Lower leg skin (tissue), 3 donors: ENCODE measurements around the gene ROPN1B.
"Not testable (repeated sequence)": the region's sequence is repeated elsewhere in the genome, so short reads cannot be mapped to it uniquely, and the experiment has no call there.

ENCODE experiments used
- CTCF ChIP-seq, 3 donors: fragments of 450-650 bp; IDR thresholded peaks; one replicate each; pipeline ENCODE4 v1.5.1; 2016; ENCODE audit warnings: antibody characterized with exemption in 3 of 3, mild to moderate bottlenecking in 3 of 3, moderate library complexity in 2 of 3
- POLR2A ChIP-seq, 2 donors: fragments of 450-650 bp; IDR thresholded peaks; one replicate each; pipeline ENCODE4 v1.6.1; 2016 to 2017; ENCODE audit warnings: antibody characterized with exemption in 2 of 2, mild to moderate bottlenecking in 1 of 2, moderate library complexity in 1 of 2

- TF ChIP-seq CTCF, POLR2A (IDR thresholded peaks at IDR 0.05): not testable (repeated sequence)
Measured at GRCh38 chr3:125975245-125976002, 6.4 kb downstream of the ROPN1B start.
